ENCODE measurements around the gene MBD1. TPM values are rescaled to one million over a fixed set of nuclear protein-coding genes. Genes with fewer than 3 reads are reported as not detected.
A peak's percentile ranks its signal among the peaks of the same experiment; 100 is the strongest.

Gene MBD1
- total RNA-seq, 1 donor from 2014 or later = 127 TPM

DNA sequence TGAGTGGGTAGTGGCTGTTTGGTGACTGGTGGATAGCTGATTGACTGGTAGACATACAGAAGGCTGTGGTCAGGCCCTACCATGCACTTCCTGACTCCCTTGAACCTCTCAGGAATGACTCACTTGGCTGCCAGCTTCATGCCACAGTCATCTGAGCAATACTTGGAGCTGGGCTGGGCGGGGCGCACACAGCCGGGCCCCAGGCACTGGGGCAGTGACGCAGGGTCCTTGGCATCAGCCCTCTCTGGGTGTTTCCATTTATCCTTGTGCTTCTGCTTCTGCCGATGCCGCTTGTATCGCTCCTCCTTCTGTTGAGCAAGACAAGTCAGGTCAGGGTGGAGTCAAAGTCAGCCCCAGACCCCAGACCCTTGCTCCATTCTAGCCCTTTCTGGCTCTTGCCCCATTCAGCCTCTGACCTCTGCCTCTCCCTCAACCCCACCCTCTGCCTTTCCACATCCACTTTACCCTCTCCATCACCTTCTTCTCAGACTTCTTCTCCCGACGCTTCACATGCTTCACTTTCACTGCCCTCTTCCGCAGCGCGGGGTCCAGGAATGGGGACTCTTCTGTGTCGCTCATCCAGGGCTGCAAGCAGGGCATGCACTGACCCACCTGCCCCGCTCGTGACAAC, 3.0 kb upstream of the MBD1 start:
- peak; percentile 90 for DNase-seq (ENCODE audit: low read depth)
- FAIRE-seq = peak; percentile 86
- peaks cover 20% of the 10 kb centered on the region for H3K36me3 ChIP-seq (ENCODE audit: control insufficient read depth, insufficient read depth, low read length)
- no peaks in the 10 kb centered on the region for H3K27me3 ChIP-seq (ENCODE audit: control insufficient read depth, insufficient read depth, low read length)
- H3K4me3 ChIP-seq (ENCODE audit: low read depth, low read length) = no peak overlapping the region
- TF ChIP-seq, protein P1, sequence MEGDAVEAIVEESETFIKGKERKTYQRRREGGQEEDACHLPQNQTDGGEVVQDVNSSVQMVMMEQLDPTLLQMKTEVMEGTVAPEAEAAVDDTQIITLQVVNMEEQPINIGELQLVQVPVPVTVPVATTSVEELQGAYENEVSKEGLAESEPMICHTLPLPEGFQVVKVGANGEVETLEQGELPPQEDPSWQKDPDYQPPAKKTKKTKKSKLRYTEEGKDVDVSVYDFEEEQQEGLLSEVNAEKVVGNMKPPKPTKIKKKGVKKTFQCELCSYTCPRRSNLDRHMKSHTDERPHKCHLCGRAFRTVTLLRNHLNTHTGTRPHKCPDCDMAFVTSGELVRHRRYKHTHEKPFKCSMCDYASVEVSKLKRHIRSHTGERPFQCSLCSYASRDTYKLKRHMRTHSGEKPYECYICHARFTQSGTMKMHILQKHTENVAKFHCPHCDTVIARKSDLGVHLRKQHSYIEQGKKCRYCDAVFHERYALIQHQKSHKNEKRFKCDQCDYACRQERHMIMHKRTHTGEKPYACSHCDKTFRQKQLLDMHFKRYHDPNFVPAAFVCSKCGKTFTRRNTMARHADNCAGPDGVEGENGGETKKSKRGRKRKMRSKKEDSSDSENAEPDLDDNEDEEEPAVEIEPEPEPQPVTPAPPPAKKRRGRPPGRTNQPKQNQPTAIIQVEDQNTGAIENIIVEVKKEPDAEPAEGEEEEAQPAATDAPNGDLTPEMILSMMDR (IDR thresholded peaks at IDR 0.05; ENCODE audit: insufficient read depth, low read length, severe bottlenecking) = no peak

DNA sequence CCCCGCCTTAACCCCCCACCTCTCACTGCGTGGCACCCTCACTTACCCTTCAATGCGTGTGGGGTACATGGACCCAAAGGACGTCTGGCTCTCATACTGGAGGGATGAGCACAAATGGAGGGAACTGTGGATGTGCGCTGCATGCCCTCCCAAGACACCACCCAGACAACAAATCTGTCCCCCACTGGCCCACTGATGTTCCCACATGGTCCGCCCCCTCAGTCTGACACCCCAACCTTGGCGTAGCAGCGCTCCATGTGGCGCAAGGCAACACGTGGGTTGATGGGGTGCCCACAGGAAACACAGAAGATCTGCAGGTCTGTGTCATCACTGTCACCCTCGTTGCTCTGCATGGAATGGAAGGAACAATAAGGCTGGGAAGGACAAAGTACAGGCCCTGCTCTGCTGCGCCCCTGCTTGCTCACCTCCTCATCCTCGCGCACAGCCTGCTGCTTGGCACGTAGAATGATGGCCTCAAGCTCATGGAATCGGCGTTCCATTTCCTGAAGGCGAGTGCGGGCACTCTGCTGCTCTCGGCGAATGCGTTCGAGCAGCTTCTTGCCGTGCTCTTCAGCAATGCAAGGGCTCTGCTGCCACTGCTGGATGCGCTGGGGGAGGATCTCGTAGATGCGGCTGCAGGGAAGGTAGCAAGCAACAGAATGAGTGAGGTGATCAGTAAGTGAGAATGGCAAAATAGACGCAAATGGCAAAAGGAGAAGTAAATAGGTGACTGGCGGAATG, 2.3 kb upstream of the MBD1 start:
- H3K4me3 ChIP-seq (ENCODE audit: low read depth, low read length) = no peak overlapping the region
- DNase-seq (ENCODE audit: low read depth) = no peak
- no peaks in the 10 kb centered on the region for H3K27me3 ChIP-seq (ENCODE audit: control insufficient read depth, insufficient read depth, low read length)
- H3K36me3 ChIP-seq (ENCODE audit: control insufficient read depth, insufficient read depth, low read length) = peaks cover 20% of the 10 kb centered on the region
- FAIRE-seq = peak; percentile 86
- TF ChIP-seq, protein P1 (IDR thresholded peaks at IDR 0.05; ENCODE audit: insufficient read depth, low read length, severe bottlenecking) = no peak

DNA sequence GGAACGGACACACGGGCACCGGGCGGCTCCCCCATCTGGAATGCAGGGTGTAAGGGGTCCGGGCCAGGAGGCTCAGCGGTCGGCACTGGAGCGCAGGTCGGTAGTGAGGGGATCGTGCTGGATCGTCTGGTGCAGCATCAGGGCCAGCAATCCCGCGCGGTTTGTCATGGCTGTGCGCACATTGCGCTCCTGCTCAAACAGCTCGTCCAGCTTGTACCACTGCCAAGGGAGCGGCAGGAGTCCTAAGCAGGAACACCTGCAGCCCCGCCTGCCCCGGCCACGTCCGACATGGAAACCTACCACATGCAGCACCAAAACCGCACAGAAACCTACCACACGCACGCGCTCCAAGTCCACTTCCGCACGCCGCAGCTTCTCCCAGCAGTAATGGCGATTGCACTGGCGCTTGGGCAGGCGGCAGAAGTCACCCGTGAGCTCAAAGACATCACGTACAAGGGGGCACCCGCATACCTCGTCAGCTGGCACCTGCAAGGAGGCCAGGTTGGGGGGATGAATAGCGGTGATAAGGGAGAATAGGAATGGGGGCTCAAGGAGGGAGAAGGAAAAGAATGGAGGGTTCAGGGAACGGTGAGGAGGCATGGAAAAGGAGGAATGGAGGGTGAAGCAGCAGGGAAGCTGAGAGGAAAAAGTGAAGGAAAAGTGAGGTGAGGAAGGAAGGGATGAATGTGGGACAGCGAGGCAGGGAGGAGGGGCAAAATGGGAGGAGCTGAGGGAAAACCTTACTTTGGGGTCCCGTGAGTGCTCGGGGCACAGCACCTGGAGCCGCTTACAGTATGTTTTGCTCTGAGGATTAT, 1.4 kb upstream of the MBD1 start:
- no peak for FAIRE-seq
- Histone ChIP-seq H3K36me3 (ENCODE audit: control insufficient read depth, insufficient read depth, low read length) (peaks cover 20% of the 10 kb centered on the region), H3K4me3 (ENCODE audit: low read depth, low read length) (no peak overlapping the region), H3K27me3 (ENCODE audit: control insufficient read depth, insufficient read depth, low read length) (no peaks in the 10 kb centered on the region)
- TF ChIP-seq, protein P1 (IDR thresholded peaks at IDR 0.05; ENCODE audit: insufficient read depth, low read length, severe bottlenecking) = no peak
- no peak for DNase-seq (ENCODE audit: low read depth)

DNA sequence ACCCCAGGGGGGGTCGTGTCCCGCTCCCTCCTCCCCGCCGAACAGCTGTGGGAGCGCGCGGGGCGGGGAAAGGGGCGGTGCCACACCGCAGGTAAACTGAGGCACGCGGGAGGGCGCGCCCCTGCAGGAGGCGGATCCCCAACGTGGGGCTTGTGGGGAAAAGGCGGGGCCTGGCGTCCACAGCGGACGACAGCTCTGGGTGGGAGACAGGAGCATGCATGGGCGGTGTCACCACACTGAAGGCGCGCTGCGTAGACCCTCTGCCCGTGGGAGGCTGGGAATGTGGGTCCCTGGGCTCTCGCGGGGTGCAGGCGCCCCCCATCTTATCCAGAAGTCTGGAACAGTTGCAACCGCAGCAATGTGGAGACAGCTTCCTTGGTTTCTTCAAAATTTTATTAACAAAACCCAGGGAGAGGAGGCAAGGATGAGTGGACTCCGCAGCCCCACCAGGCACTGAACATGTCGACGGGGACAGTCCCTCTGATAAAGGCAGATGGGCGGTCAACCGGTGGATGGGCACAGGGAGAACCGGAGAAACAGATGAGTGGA, 723 bp upstream of the MBD1 start:
- H3K36me3 ChIP-seq (ENCODE audit: control insufficient read depth, insufficient read depth, low read length) = peaks cover 21% of the 10 kb centered on the region
- H3K4me3 ChIP-seq (ENCODE audit: low read depth, low read length) = peak overlapping the region; percentile 87
- FAIRE-seq (no peak), DNase-seq (ENCODE audit: low read depth) (no peak)
- no peaks in the 10 kb centered on the region for H3K27me3 ChIP-seq (ENCODE audit: control insufficient read depth, insufficient read depth, low read length)
- TF ChIP-seq, protein P1 (IDR thresholded peaks at IDR 0.05; ENCODE audit: insufficient read depth, low read length, severe bottlenecking) = no peak

DNA sequence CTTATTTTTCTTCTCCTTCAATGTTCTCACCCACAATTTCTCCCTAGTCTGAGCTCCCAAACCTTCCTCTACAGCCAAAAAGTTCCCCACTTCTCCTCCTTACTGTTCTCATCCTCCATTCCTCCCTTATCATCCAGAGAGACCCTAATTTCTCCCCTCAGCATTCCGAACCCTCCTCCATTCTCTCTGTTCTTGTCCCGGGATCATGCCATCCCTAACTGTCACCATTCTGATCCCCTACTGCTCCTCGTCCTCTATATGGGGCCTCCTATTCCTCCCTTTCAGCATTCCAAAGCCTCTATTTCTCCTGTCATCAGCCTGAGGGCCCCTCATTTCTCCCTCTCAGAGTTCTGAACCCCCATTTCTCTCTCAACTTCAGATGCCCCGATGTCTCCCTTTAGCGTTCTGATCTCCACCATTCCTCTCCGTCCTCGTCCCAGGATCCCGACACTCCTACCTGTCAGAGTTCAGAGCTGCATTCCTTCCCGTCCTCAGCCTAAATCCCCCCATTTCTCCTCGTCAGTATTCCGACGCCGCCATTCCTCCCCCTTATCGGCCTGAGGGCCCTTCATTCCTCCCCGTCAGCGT, 522 bp downstream of the MBD1 start:
- TF ChIP-seq, protein P1 (IDR thresholded peaks at IDR 0.05; ENCODE audit: insufficient read depth, low read length, severe bottlenecking) = no peak
- DNase-seq (ENCODE audit: low read depth) (no peak), FAIRE-seq (no peak)
- Histone ChIP-seq H3K36me3 (ENCODE audit: control insufficient read depth, insufficient read depth, low read length) (peaks cover 32% of the 10 kb centered on the region), H3K27me3 (ENCODE audit: control insufficient read depth, insufficient read depth, low read length) (no peaks in the 10 kb centered on the region), H3K4me3 (ENCODE audit: low read depth, low read length) (peak overlapping the region; percentile 87)

All from bronchial epithelial cell (primary cell).